GM21723 (cell line): ENCODE measurements around the gene NHERF2.
A peak's percentile ranks its signal among the peaks of the same experiment; 100 is the strongest.

Experiments used
- ATAC-seq: cut with Tn5 transposase; IDR thresholded peaks from one replicate; pipeline ENCODE4 v1.9.1; 2021; ENCODE audit warnings: mild to moderate bottlenecking, moderate library complexity; ENCODE audit not compliant: unreplicated experiment

NHERF2 gene

GRCh38 chr16:2038382-2039231, 11.9 kb downstream of the NHERF2 start:
- no peak for ATAC-seq

DNA sequence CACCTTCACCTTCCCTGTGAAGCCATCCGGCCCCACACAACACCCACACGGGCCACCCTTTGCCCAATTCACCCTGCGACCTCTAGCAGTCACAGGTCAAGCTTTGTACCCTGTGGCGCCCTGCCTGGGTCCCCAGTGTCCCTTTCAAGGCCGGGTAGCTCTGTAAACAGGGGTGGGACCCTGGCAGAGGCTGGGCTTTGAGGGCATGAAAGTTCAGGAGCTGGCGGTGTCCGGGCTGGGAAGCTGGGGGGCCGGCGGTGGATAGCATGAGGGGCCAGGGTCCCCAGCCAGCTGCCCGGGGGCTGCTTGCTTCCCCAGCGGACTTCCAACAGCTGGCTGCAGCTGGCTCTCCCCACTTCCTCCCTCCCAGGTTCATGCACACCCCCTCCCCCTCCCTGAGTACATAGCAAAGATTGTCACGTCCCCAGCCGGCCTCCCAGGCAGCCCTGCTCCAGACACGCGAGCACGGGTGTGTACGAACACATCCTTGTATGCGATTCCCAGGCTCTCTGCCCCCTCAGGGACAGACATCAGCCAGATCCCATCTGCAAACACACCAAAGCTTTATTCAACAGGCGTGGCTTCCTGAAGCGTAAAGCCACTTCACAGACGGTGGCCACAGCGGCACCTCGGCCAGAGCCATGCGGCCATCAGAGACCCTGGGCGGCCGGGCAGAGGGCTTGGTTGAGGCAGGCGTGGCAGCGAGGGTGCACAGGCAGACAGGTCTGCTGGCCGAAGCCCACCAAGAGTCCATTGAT, 12.8 kb downstream of the NHERF2 start:
- ATAC-seq: no peak

- ATAC-seq: no peak
Measured at GRCh38 chr16:2040041-2040786, 13.5 kb downstream of the NHERF2 start.

DNA sequence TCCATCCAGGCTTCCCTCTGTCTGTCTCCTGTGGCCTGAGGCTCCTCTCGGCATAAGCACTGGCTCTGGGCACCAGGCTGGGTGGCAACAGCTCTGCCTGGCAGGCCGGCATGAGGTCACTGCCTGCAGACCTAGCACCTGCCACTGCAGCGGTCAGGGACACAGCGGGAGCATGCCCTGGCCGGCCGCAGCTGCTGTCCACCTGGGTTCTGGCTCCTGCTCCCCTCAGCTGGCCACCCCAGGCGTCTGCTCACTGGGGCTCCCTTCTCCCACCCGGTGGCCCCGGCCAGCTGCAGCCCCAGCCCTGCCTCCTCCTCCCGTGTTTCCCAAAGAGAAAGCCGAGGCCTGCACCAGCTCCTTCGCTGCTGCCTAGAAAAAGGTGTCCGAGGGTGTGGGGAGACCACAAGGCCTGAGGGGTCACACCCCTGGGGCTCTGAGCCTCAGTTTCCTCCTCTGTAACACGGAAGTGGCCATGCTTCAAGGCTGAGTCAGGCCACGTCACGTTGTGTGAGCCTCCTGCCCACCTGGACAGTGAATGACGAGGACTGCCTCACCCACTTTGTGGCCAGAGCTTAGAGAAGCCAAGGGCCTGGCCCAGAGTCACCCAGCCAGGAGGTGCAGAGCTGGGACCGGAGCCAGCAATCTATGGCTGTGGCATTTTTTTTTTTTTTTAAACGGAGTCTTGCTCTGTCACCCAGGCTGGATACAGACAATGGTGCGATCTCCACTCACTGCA, 14.3 kb downstream of the NHERF2 start:
- no peak for ATAC-seq

DNA sequence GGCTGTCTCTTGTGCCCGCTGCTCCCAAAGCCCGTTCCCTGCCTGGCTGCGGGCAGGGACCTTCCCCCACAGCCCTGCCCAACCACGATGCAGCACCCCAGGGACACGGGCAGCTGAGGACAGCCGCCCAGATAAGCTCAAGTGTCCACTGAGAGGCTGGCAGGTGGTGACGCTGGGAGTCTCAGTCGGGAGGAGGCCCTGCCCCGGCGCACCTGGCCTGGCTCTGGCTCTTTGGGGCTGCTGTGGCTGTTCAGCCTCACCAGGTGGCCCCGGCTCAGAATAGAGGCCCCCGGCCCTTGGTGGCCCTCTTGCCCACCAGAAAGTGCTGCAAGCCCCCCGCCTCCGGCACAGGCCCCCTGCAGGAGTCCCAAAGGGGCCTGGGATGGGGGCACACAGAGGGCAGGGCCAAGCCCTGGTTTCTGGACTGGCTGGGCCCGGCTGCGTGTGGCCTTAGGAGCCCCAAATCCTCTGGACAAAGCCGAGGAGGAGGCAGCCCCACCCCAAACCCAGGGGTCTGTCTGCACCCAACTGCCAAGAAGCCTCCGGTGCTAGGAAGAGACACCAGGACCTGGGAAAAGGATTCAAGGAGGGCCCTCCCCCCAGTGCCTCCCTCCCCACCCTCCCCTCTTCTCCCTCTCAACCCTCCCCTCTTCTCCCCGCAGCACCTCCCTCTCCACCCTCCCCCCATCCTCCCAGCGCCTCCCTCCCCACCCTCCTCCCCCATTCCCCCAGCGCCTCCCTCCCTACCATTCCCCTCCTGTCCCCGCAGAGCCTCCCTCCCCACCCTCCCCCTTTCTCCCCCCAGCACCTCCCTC, 15.7 kb downstream of the NHERF2 start:
- ATAC-seq: no peak

DNA sequence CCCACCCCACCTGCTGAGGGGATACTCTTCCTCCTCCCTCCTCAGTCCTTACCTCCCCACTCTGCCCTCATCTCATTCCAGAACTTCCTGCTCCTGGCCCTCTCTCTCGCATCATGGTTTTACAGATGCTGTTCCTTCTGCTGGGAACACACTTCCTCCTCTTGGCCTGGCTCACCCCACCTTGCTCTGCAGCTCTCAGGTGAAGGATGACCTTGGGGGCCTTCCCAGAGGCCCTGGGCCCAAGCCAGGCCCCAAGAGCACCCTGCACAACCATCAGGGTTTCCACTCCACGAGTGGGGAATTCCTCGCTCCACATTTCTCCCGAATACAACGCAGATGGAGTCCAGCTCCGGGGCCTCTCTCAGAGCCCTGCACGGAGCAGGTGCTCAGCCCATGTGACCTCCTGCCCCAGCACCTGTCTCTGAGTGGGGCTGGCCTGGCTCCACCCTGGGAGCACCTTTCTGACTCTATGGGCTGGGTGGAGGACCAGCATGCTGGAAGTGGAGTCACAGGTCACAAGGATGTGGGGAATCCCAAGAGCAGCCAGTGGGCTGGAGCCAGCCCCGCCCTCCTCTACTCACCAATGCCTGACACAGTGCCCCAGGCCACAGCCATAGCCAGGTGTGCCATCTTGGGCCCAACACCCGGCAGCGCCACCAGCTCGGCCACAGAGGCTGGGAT, 16.4 kb downstream of the NHERF2 start:
- ATAC-seq: no peak

GRCh38 chr16:2043667-2044451, 17.2 kb downstream of the NHERF2 start:
- ATAC-seq: no peak

DNA sequence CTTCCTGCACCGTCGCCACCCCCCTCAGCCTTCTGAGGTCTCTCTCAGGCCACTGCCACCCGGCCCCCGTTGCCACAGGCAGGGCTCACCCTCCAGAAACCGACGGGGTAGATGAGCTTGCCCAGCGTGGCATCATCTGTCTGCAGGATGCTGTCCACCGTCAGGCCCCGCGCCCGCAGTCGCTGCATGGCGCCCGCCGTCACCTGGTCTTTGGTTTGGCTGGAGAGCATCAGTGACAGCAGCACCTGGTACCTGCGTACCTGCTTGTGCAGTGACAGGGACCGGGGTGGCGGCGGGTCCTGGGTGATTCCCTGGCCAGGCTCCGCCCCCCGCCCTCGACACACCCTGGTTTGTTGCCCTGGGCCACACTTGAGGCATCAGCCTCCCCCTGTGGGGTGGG, 17.8 kb downstream of the NHERF2 start:
- no peak for ATAC-seq

DNA sequence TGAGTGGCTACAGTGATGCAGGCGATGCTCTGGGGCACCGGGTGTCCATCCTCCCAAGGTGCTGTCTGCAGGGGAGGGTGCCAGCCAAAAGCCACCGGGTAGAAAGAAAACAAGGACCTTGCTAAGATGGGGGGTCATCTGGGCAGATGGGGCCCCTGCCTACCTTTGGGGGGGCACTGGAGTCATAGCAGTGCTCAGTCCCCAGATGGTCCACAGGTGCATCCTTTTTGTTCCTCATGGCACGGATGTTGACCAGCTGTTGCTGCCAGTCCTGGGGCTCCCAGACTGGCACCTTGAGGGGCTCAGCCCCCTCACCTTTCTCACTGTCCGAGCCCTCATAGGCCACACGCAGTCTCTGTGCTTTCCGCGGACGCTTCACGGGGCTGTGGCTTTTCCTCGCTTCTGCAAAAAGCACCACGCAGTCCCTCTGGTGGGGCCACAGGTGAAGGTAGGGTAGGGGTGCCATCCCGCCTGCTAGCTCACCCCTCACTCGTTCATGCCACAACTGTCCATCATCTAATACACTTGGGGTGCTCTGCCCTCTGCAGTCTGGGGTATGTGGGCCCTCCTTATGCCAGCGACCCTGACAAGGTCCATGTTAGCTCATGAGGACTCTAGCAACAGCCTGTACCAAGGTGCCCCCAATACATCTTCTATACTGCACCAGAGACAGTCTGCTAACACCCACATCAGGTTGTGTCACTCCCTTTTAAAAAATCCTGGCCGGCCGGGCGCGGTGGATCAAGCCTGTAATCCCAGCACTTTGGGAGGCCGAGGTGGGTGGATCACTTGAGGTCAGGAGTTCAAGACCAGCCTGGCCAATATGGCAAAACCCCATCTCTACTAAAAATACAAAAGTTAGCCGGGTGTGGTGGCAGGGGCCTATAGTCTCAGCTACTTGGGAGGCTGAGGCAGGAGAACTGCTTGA, 19.5 kb downstream of the NHERF2 start:
- ATAC-seq: no peak

GRCh38 chr16:2046893-2047329, 20.2 kb downstream of the NHERF2 start:
- ATAC-seq: no peak

GRCh38 chr16:2047330-2048115, 20.8 kb downstream of the NHERF2 start, which contains the start of the genes NTHL1 and TSC2:
Gene NTHL1 (minus strand): TSS chr16:2047834. CDS start chr16:2047823, 11 bp downstream.
Gene TSC2 (plus strand): TSS chr16:2047985. CDS start chr16:2048616, 631 bp downstream.
- peak; percentile 92 for ATAC-seq

- peak; percentile 13 for ATAC-seq
Measured at GRCh38 chr16:2048116-2048543, 21.4 kb downstream of the NHERF2 start.

DNA sequence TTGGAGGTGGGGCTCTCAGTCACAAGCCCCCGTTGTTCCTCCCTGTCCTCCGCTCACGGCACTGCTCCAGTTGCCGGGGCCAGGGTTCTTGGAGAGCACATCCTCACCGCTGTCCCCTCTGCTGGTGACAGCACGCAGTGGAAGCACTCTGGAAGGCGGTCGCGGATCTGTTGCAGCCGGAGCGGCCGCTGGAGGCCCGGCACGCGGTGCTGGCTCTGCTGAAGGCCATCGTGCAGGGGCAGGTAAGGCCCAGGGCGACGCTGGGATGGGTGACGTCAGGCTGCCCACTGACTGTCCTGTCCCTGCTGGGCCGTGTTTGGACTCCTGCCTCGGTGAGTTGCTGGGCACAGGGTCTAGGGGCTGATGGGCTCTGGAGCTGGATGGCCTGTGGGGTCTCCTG, 26.5 kb downstream of the NHERF2 start:
- no peak for ATAC-seq

- no peak for ATAC-seq
Measured at GRCh38 chr16:2053897-2054296, 27.2 kb downstream of the NHERF2 start.

GRCh38 chr16:2054543-2055245, 28.0 kb downstream of the NHERF2 start:
- ATAC-seq: no peak

DNA sequence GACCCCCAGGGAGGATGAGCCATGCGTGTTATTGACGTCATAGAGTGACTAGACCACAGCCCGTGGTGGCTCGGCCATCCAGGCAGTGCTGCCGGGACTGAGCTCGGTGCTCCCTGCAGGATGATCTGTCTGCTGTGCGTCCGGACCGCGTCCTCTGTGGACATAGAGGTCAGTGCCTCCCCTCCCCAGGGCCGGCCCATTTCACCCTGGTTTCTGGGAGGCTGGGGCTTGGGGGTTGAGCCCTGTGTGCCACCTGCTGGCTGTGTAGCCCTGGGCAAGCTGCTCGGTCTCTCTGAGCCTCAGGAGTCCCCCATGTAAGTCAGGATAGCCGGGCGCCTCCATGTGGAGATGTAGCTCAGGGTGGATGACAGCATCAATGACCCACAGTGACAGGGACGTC, 29.4 kb downstream of the NHERF2 start:
- no peak for ATAC-seq
